ENCODE results near the gene ZNF358.

Gene ZNF358

GRCh38 chr19:7558667-7559066, 42.8 kb downstream of the ZNF358 start:
- no peak for TF ChIP-seq CTCF (conservative IDR thresholded peaks at IDR 0.05; ENCODE audit: low read depth, low read length)
- no peak overlapping the region for H3K4me3 ChIP-seq (IDR thresholded peaks at IDR 0.05; ENCODE audit: insufficient read depth, low read depth, low read length)
- H3K4me2 ChIP-seq = no peak overlapping the region
- no peaks in the 10 kb centered on the region for H4K20me1 ChIP-seq (ENCODE audit: insufficient read depth)
- no peaks in the 10 kb centered on the region for H3K36me3 ChIP-seq (ENCODE audit: insufficient read depth)
- no peak overlapping the region for H3K9ac ChIP-seq
- H3K27ac ChIP-seq = no peak overlapping the region
- H3K79me2 ChIP-seq (ENCODE audit: insufficient read depth, low read depth) = no peaks in the 10 kb centered on the region
- H2AFZ ChIP-seq (ENCODE audit: low read depth) = no peak overlapping the region
- no peaks in the 10 kb centered on the region for H3K27me3 ChIP-seq (ENCODE audit: insufficient read depth, low read depth)
- no peaks in the 10 kb centered on the region for H3K4me1 ChIP-seq (ENCODE audit: low read depth, poor library complexity, severe bottlenecking)

GRCh38 chr19:7559102-7559501, 43.2 kb downstream of the ZNF358 start:
- Histone ChIP-seq H3K79me2 (ENCODE audit: insufficient read depth, low read depth) (no peaks in the 10 kb centered on the region), H2AFZ (ENCODE audit: low read depth) (no peak overlapping the region), H3K27ac (no peak overlapping the region), H3K4me2 (no peak overlapping the region), H3K36me3 (ENCODE audit: insufficient read depth) (no peaks in the 10 kb centered on the region), H4K20me1 (ENCODE audit: insufficient read depth) (no peaks in the 10 kb centered on the region), H3K9ac (no peak overlapping the region), H3K4me3 (IDR thresholded peaks at IDR 0.05; ENCODE audit: insufficient read depth, low read depth, low read length) (no peak overlapping the region), H3K27me3 (ENCODE audit: insufficient read depth, low read depth) (no peaks in the 10 kb centered on the region; the same call in 1 of the 2 replicates), H3K4me1 (ENCODE audit: low read depth, poor library complexity, severe bottlenecking) (no peaks in the 10 kb centered on the region)
- no peak for TF ChIP-seq CTCF (conservative IDR thresholded peaks at IDR 0.05; ENCODE audit: low read depth, low read length)

DNA sequence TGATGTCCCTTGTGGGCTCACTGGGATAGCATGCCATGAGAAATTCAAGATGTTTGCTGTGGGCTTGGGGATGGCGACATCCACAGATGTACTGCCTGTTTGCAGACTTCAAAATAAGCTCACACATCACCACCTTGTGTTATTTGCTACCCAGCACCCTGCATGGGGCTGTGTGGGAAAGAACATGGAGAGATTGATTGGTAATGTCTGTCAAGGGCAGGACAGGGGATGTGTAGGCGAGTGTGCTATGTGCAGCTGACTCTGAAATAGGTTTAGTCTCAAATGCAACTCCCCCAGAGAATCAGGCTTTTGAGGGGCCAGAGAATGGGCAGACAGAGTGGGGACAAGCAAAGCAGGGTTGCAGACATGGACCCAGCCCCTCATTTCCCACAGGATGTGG, 44.4 kb downstream of the ZNF358 start:
- Histone ChIP-seq H3K4me3 (IDR thresholded peaks at IDR 0.05; ENCODE audit: insufficient read depth, low read depth, low read length) (no peak overlapping the region), H3K9ac (no peak overlapping the region), H3K27me3 (ENCODE audit: insufficient read depth, low read depth) (no peaks in the 10 kb centered on the region; the same call in 1 of the 2 replicates), H3K4me1 (ENCODE audit: low read depth, poor library complexity, severe bottlenecking) (no peaks in the 10 kb centered on the region), H3K36me3 (ENCODE audit: insufficient read depth) (no peaks in the 10 kb centered on the region), H3K27ac (no peak overlapping the region), H2AFZ (ENCODE audit: low read depth) (no peak overlapping the region), H3K4me2 (no peak overlapping the region), H4K20me1 (ENCODE audit: insufficient read depth) (no peaks in the 10 kb centered on the region), H3K79me2 (ENCODE audit: insufficient read depth, low read depth) (no peaks in the 10 kb centered on the region)
- no peak for TF ChIP-seq CTCF (conservative IDR thresholded peaks at IDR 0.05; ENCODE audit: low read depth, low read length)

DNA sequence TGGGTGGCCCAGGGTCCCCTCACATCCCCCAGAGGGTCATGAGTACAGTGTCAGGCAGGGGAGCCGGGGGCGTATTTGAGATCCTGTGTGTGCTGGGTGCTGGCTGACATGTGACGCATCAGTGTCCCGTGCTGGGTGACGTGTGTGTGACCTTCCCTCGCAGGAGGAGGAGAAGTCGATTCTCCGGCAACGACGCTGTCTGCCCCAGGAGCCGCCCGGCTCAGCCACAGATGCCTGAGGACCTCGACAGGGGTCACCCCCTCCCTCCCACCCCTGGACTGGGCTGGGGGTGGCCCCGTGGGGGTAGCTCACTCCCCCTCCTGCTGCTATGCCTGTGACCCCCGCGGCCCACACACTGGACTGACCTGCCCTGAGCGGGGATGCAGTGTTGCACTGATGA, 45.4 kb downstream of the ZNF358 start:
- no peak overlapping the region for H3K9ac ChIP-seq
- H3K27me3 ChIP-seq (ENCODE audit: insufficient read depth, low read depth) = no peaks in the 10 kb centered on the region; the same call in 1 of the 2 replicates
- no peak overlapping the region for H3K4me3 ChIP-seq (IDR thresholded peaks at IDR 0.05; ENCODE audit: insufficient read depth, low read depth, low read length)
- no peak for TF ChIP-seq CTCF (conservative IDR thresholded peaks at IDR 0.05; ENCODE audit: low read depth, low read length)
- no peak overlapping the region for H2AFZ ChIP-seq (ENCODE audit: low read depth)
- no peaks in the 10 kb centered on the region for H4K20me1 ChIP-seq (ENCODE audit: insufficient read depth)
- H3K27ac ChIP-seq = no peak overlapping the region
- no peaks in the 10 kb centered on the region for H3K4me1 ChIP-seq (ENCODE audit: low read depth, poor library complexity, severe bottlenecking)
- H3K36me3 ChIP-seq (ENCODE audit: insufficient read depth) = no peaks in the 10 kb centered on the region
- H3K79me2 ChIP-seq (ENCODE audit: insufficient read depth, low read depth) = no peaks in the 10 kb centered on the region
- H3K4me2 ChIP-seq = no peak overlapping the region

Measured in KMS-11 (cell line).